GM19395 (cell line): Measurements from ENCODE around the gene GALNT15.

Experiments
- ATAC-seq: cut with Tn5 transposase; IDR thresholded peaks from one replicate; pipeline ENCODE4 v1.9.1; 2021; ENCODE audit warnings: mild to moderate bottlenecking, moderate library complexity; ENCODE audit not compliant: unreplicated experiment

Gene GALNT15

GRCh38 chr3:16279010-16279801 lies 104.7 kb downstream of the GALNT15 start:
- no peak for ATAC-seq

- no peak for ATAC-seq
These were observed 106.2 kb downstream of the GALNT15 start for GRCh38 chr3:16280671-16281070.
